GM06990 (cell line): Measurements from ENCODE around the gene ZC3H11A.

ENCODE experiments used
- DNase-seq: peaks from one replicate; pipeline ENCODE4 v3.0.0-alpha.2; 2011; ENCODE audit not compliant: insufficient read length; ENCODE audit errors: extremely low read depth
- H3K27me3 ChIP-seq: replicated peaks from 2 replicates; pipeline ENCODE4 v1.6.0; 2011; ENCODE audit warnings: low read length; ENCODE audit not compliant: control insufficient read depth, insufficient read depth
- H3K36me3 ChIP-seq: 2 replicates; pipeline ENCODE4 v1.5.1; 2011; ENCODE audit warnings: low read length; ENCODE audit not compliant: control insufficient read depth, insufficient read depth
- H3K4me3 ChIP-seq: replicated peaks from 2 replicates; pipeline ENCODE4 v1.5.1; 2011; ENCODE audit warnings: low read depth, mild to moderate bottlenecking, control low read depth, low read length
- CTCF ChIP-seq: IDR thresholded peaks from 2 replicates; pipeline ENCODE4 v1.5.1; 2011; ENCODE audit warnings: low read length, control low read depth, mild to moderate bottlenecking, inconsistent platforms; ENCODE audit not compliant: insufficient read depth, poor library complexity, severe bottlenecking

The ZC3H11A gene

GRCh38 chr1:203799971-203800370 lies 4.5 kb downstream of the ZC3H11A start:
- no peak for TF ChIP-seq CTCF
- H3K27me3 ChIP-seq: no peaks in the 10 kb centered on the region
- H3K36me3 ChIP-seq: peaks cover 9% of the 10 kb centered on the region
- no peak overlapping the region for H3K4me3 ChIP-seq
- DNase-seq: no peak

GRCh38 chr1:203805689-203806088 lies 10.3 kb downstream of the ZC3H11A start:
- H3K36me3 ChIP-seq: peaks cover 4% of the 10 kb centered on the region
- no peak overlapping the region for H3K4me3 ChIP-seq
- no peak for TF ChIP-seq CTCF
- no peaks in the 10 kb centered on the region for H3K27me3 ChIP-seq
- DNase-seq: no peak

- Histone ChIP-seq H3K27me3 (no peaks in the 10 kb centered on the region), H3K36me3 (peaks cover 4% of the 10 kb centered on the region), H3K4me3 (no peak overlapping the region)
- no peak for TF ChIP-seq CTCF
- DNase-seq: no peak
Observed at GRCh38 chr1:203807196-203807595, 11.8 kb downstream of the ZC3H11A start.

GRCh38 chr1:203813581-203814341 lies 18.3 kb downstream of the ZC3H11A start:
- DNase-seq: no peak
- H3K4me3 ChIP-seq: no peak overlapping the region
- H3K27me3 ChIP-seq: no peaks in the 10 kb centered on the region
- H3K36me3 ChIP-seq: peaks cover 3% of the 10 kb centered on the region
- no peak for TF ChIP-seq CTCF

- no peaks in the 10 kb centered on the region for H3K27me3 ChIP-seq
- H3K4me3 ChIP-seq: no peak overlapping the region
- no peak for DNase-seq
- peaks cover 15% of the 10 kb centered on the region for H3K36me3 ChIP-seq
- no peak for TF ChIP-seq CTCF
Observed at GRCh38 chr1:203818399-203818798, 23.0 kb downstream of the ZC3H11A start.
